ENCODE results near the gene NPVF.

The NPVF gene, protein sequence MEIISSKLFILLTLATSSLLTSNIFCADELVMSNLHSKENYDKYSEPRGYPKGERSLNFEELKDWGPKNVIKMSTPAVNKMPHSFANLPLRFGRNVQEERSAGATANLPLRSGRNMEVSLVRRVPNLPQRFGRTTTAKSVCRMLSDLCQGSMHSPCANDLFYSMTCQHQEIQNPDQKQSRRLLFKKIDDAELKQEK

DNA sequence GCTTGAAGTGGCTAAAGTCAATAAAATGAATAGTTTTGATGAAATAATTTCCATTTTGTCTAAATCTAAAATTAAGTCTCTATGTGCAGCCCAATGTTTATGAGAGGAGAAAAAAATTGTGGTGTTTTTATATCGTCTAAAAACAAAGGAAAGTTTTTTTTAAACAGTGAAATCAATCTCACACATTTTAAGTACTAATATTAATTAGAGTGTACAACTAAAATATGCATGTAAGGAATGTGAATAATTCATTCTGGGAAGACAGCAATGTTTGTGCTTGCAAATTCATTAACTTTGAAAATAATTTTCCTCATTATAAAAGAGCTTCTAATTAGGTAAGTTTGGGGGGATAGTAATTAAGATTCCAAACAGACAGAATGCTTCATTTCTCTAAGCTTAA is at the start of gene NPVF:
TSS of gene NPVF (minus strand) at position 101 of the 400 bp plus-strand sequence. CDS start at position 54, 47 bp downstream.
- DNase-seq: no peak

DNA sequence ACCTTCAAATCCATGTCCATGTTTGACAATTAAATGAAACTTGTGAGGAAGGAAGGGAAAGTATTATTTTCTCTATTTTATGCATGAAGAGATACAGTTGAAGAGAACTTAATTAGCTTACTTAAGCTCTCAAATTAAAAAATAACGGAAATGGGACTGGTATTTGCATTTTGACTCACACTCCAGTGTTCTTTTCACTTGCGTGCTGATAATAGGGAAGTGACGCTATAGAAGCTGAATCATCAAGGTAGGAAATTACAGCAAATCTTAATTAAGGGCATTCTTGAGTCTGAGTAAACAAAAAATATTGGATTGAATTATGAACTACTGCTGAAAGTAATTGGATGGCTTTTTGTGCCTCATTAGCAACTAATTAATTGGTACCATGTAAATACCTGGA is 44.0 kb upstream of the NPVF start:
- DNase-seq: no peak

DNA sequence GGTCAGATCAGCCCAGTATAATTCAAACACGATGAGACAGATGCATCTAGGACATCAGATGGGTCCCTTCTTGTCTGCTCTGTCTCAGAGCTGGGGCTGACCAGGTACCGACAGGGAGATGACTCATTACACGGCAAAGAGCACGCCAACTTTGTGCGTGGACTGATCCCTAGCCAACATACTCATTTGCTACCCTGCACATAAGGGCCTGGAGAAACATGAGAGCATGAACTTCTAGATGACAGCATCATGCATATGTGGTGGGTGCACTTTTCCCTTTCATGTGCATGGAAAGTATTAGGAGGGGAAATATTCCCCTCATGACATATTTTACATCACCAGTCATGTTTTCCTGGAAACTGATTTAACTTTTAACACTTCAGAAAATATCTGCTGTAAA is 35.1 kb upstream of the NPVF start:
- no peak for DNase-seq

DNA sequence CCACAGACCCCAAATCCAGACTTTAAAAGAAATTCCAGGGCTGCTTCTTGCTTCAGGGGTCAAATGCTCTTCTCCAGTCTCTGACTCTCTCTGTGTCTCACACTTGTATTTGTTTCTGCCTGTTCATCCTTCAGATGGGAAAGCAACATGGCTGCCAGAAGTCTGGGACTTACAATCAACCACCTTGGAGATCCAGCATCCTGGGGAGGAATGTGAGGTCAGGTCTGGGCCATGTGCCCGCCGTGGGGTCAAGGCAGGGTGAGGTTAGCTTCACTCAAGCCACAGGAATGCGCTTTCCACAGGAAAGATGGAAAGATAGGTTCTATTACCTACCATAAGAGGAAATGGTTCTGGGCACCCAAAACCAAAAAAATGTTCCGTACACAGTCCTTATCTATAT is 34.3 kb upstream of the NPVF start:
- no peak for DNase-seq

DNA sequence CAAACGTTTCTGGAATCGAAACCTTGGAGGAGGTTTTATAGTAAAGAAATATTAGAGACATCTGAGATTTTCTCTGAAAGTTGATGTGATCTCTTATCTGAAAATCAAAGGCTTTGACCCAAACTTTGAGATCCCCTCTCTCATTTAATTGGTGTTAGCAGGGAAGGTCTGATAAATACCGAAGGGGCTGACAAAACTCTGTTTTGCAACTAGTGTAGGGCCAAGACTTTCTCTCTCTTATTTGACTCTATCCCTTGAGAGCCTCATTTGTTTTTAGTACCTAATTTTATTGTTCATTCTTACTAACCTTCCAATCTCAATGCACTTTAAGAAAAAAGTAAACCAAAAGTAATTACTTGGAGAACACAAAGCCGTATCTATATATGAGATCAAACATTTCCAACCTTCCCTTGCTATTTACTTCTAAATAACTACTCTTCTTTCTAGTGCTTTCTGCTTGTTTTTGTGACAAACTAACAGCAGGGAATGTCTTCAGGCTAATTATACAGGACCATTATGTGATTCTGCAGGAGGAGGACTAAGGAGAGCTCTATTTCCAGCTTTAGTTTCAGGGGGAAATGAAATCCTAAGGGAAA is 33.4 kb upstream of the NPVF start:
- no peak for DNase-seq

DNA sequence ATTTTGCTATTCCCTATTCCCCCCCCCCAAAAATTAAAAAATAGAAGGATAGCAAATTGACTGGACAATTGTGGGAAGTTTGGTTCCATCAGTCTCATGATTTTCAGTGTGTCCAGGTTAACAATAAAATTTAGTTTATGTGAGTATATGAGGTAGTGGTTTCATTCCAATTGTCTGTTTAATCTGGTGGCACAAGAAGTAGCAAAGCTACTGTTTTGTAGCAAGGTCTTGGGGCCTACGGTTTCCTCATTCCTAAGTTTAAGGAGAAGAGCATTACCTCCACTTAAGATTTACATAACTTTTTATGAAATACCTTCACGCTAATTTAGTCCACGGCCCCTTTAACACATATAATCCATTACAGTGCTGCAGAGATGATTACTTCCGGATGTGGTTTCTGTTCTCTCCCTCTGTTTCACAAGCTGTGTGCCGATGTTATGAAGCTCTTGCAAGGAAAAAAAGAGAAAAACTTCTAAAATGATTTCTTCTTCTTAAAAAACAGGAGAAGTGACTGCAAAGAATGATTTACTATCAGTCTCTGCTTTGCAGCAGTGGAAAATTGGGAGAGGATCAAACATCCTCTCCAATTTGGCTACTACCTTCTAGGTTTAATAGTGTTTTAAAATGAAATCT is 32.7 kb upstream of the NPVF start:
- no peak for DNase-seq

DNA sequence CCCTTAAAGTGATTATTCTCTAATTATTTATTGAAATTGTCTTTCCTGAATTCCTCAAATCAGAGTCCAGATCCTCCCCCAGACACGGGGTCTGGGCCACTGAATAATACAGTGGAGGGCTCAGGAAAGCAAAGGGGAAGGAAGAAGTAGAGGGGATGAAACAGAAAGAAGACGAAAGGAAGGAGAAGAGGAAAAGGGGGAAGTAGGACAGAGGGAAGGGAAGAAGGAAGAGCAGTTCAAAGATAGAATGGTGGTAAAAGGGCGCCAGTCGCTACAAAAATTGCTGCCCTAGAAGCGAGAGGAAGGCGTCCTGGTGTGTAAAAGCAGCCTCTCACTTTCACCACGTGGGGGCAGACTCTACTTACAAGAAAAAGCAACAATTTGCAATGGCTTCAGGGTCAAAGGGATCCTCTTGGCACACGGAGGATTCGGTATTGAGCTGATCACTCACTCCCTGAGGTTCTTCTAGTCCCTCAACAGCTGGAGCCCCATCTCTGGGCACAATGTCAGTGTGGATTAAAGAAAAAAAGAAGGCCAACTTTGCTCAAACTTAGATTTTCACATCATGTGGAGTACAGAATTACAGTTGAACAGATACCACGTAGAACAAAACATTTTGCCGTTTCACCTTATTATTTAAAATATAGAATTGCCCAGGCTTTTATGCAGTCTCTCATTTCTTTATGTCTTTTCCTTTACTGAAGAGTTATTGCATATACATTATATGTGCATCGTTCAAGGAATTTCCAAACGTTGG is 31.4 kb upstream of the NPVF start:
- no peak for DNase-seq

DNA sequence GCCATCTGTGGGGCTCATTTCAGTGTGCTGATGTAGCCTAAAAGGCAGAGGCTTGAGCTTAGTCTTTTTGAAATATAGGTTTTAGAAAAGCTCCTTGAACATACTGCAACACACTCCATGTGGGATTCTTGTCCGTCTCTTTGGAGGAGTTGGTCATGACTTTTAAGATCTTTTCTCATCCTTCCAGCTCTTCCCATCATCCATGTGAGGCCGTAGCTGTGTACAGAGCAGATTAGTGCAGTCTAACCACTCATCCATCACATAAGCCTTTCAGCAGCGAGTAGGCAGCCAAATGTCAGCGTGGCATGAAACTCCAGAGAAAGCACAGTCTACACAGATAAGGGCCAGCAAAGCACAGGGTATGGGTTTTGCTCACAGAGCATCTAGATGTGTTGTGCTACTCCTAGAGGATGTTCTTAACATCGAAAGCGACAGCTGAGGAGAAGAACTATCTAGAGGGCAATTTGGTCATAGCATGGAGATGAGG is 28.1 kb upstream of the NPVF start:
- no peak for DNase-seq

DNA sequence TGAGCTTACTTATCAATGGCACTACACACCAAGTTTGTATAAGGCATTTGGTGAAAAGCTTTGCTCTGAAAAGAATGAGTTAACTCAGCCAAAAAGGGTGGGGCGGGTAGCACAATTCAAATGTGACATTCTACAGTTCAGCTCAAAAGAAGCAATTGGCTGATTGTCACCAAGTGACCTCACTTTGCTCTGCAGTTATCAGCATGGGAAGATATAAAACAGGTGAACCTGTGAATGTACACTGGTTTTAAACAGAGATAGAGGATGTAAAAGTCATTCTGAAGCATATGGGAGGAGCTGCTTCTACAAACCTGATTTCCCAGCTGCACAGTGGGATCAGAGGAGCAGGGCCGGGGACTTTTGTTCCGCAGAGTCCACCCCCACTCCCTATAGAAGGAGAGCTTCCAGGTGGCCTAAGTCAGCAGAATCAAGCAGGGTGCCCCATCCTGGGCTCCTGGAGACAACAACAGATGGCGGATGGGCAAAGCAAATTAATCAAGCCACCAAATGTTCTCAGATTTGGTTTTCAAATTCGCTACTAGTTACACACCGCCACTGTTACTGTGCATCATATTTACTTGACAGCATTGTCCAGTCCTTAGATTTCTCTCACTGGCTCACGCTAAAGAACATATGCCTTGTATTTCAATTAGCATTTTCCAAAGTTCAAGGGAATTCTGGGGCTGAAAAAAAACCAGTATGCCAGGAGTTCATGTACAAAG is 27.5 kb upstream of the NPVF start:
- no peak for DNase-seq

DNA sequence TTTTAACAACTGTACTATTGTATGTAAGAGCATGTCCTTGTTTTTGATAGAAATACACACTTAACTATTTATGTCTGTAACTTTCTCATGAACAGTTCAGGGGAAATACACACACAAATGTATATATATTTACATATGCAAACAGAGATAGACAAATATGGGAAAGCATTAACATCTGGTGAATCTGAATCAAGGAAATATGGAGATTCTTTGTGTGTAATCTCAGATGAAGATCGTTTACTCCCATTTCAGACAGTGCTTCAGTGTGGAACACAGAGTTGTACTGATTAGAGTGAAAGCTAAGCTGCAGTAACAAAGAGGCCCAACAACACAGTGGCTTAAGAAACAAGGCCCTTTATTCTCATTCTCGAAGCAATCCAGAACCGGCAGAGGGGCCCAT is 26.3 kb upstream of the NPVF start:
- no peak for DNase-seq

DNA sequence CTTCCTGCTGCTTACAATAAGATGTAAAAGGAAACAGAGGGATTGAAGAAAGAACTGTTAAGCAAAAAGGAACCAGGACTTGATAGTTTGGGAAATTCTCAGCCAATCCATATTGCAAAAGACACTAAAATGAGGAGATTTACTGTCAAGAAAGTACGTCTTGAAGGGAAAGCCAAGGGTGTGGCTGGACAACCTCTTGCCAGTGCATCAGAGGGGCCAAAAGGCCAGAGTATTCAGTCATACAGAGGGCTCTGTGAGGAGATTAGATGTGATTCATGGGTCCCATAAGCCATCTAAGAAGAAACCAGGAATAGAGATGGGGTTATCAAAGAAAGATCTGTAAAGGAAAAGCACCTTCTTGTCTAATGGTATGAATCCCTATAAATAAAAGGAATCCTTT is 25.4 kb upstream of the NPVF start:
- no peak for DNase-seq

DNA sequence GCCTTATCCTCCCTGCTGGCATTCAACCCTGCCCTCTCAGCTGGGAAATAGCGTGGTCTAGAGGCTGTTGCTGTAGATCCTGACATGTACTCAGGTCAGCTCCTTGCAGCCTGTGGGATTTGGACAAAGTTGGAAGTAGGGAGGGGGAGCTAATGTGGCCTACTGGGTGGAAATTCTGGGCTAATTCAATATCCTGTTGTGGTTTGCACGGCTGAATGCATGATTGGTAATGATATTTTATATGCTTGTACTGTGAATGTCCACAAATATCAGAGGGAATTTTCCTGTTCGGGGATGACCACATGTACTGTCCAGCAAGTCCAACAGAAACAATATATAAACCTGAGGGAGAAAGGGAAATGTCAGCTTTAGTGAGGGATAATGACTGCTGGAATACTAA is 22.1 kb upstream of the NPVF start:
- DNase-seq: no peak

DNA sequence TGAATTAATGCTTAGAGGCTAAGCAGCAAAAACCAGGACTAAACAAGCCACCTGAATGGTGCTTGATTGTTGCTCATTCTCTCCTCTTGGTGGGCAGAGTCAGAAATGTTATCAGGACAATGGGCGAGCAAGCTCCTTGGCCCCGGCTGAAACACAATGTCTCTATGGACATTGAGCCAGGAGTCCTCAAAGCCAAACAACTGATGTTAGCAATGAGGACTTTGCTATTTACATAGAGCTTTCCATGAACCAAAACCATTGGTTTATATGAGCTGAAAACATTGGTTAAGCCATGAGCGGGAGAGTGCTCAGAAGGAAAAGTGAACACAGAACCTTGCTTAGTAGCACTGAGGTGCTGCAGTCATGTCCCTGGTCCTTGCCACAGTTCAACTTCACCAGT is 21.5 kb upstream of the NPVF start:
- DNase-seq: no peak

DNA sequence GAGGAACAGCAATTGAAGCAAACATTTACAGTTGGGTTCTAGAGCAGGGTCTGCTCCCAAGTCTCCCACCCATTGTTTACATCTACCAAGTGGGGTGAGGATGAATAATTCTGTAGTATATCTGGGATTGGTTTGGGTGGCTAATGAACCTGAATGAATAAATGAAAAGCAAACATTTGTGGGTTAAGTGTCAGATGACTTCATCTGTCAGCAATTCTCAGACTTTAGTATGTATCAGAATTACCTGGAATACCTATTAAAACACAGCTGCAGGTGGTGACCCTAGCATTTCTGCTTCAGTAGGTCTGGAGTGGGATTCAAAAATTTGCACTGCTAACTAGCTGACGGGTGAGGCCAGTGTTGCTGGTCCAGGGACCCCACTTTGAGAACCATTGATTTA is 18.0 kb upstream of the NPVF start:
- no peak for DNase-seq

DNA sequence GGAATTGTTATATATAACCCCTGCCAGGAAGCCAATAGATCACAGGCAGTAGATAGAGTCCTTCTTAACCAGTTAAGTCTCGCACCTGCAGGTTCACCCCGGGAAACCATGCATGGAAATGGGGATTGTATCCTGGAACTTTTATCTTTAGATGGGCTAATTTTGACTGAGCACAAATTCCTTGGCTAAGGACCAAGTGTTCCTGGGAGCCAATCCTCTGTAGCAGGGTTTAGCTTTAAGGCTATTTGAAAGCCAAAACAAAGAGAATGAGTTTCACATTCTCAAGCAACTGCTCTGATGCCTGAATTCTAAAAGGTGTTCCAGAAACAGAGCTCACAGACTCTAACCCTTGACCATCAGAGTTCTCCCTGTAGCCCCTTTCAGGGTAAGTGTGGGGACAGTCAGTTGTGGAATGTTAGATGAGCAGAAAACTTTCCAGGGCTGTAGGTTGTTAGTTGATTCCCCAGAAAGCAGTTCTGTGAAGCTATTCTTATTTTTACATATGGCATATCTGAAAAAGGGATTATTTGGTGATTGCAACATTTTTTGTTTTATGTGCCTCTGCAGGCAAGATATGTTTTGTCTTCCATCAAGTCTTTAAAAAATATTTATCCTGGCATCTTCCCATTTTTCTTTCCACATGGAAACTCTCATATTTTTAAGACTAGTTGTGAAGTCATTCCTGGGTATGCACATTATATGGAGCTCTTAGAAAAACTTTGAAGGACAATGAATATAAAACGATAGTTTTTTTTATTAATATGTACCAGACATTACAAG is 16.2 kb upstream of the NPVF start:
- DNase-seq: no peak

DNA sequence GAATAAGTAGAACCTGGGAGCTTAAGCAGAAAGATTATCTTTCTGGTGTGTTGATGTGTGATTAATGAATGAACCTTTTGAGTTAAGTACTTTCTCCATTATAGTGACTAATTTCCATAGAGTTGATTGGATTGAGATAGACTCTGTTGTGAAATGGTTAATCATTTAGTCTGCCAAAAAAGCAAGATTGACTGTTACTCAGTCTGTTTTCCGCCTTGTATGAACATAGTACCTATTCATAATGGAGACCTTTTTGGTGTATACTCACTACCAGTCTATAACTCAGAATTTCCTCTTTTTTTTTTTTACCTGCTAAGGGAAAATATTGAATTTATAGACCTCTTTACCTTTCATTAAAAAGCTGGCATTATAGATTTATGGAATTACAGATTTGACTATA is 14.4 kb upstream of the NPVF start:
- DNase-seq: no peak

DNA sequence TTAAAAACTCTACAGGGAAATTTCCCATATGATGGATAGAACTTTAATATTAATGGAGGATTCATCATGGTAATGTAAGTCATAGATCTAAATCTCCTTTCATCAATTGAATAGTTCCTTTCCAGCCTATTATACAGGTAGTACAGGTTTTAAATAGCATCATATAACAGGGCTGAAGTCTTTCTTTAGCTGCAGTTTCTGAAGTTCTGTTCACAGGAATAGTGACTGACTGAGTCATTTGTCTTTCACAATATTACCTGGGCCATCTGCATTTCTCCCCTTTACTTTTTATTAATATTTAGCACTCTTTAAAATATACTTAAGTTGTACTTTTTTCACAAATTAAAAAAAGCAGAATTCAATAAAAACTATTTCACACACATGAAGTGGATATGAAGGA is 12.6 kb upstream of the NPVF start:
- no peak for DNase-seq

DNA sequence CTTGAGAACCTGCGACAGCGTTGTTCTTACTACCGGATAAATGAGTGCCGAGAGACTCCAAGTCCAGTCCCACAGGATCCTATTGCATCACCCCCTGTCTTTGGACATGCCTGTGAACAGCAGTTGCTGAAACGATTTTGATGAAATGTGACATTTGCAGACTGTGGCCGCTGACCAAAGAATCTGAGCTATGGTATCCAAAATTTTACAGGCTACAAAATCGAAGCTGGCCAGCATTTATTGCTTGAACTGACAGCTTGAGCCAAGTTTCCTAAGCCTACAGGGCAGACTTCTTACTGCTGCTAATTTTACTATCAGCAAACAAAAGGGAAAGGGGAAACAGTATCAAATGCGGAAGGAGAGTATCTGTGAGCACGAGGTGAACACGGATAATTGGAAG is 12.1 kb upstream of the NPVF start:
- DNase-seq: no peak

DNA sequence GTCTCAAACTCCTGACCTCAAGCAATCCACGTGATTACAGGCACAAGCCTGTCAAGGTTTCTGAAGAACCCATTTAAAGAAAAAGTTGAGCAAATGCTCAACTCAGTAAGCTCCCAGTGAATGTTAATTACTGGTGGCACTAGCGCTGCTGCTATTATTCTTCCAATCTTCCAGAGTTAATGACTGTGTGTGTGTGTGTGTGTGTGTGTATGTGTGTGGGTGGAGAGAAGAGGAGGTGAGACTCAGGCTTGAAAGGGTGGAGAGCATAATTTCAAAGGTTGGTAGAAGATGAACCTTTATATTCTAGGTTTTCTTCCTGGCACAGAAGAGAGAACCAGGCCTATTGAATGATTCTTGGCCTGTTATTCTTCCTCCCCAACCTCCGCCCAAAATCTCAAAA is 11.6 kb upstream of the NPVF start:
- DNase-seq: no peak

DNA sequence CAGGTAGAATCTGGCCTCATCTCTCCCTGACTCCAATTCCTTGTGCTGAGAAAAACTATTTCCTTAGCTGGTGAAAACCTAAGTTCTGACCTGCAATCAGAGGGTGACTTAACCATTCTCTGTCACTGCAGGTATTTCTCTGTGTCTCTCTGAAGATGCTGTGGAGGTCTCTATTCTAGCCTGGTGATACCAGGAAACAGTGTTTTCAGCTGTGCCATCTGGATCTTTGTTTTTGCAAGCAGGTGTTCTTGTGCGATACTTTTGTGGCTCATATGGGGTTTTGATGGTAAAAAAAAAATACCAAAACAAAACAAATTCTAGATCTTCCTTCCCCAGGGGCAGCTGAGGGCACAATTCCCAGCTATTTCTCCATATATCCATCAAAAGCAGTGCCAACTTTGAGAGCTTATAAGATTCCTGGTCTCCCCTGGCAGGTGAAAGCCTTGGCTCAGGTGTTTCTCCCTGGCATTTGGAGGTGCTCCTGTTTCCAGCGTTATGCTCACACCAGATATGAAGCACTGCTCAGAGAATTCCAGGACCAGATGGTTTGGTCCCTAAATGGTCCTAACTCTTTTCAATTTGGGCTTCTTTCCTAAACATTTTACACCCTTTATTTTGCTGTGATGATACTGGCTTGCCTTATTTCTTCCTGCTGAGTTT is 9.9 kb upstream of the NPVF start:
- no peak for DNase-seq

DNA sequence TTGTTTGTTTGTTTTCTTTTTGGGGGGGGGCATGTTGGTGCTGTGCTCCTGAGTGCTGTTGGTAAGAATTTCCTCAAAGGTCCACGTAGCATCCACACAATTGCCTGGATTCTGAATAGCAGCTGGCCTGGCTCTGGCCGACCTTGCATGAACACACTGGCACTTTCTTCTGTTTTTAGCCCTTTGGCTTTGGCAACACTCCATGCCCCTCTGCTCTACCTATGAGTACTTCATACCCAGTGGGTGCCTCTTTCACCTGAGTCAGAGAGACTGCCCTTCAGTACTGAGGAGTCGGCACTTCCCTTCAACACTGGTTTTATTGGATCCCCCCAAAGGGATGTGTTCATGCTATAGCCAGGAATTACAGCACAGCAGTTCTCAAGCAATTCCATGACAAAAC is 7.2 kb upstream of the NPVF start:
- no peak for DNase-seq

DNA sequence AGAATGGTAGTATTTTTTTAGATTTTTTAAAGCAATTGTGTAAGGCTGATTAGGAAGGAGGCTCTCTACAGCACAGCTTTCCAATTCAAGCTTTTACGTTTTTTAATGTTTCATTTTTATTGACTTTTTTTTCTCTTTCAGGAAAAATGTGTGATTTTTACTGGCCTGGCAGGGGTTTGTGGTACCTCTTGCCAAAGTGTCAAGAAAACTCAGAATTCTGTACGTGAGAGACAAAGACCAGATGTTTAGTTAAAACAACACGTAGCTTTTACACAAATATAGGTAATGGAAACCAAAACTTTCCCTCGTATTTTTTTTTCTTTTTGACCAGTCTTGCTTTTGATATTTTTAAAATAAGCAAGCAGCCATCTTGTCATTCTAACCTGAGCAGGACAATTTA is 6.0 kb upstream of the NPVF start:
- DNase-seq: no peak
